HCT116 (cell line): Measurements from ENCODE around the gene TNF. TPM values are rescaled to one million over a fixed set of nuclear protein-coding genes. Genes with fewer than 3 reads are reported as not detected.

Experiments used
- ATAC-seq: fragments of 200-7000 bp; cut with Tn5 transposase; 2 replicates; pipeline ENCODE4 v1.9.1; 2020; ENCODE audit warnings: mild to moderate bottlenecking, moderate library complexity
- BruUV-seq: library from RNA; stranded (reverse); fragments of 400-500 nt; replicated peaks from 2 replicates; lab custom pipeline; 2021; lab: Mats Ljungman, UMichigan
- CTCF ChIA-PET: fragments of 300-600 bp; sonication (Branson Sonifier 250); formaldehyde crosslinking; loops from one replicate; lab custom pipeline; 2021; ENCODE audit warnings: antibody characterized with exemption; lab: Charles Lee
- POLR2A ChIA-PET: fragments of 300-600, 350-600 bp; sonication (Branson Sonifier 250); formaldehyde crosslinking; loops from one replicate; lab custom pipeline; 2021; ENCODE audit warnings: antibody characterized with exemption; lab: Charles Lee
- RAD21 ChIA-PET, 2 experiments: fragments of 300-600 bp; sonication (Branson Sonifier 250); formaldehyde crosslinking; loops; one replicate each; lab custom pipeline; 2023; ENCODE audit warnings: low total read pairs in 2 of 2; ENCODE audit not compliant: uncharacterized antibody in 2 of 2, unreplicated experiment in 2 of 2, low non-redundant PET in 1 of 2; lab: Charles Lee
- DNase-seq: peaks from one replicate; pipeline ENCODE4 v3.0.0-alpha.2; 2010; ENCODE audit warnings: low read depth, low spot score
- H2AFZ ChIP-seq: fragments of 200-600 bp; shearing (Covaris generic), sonication (generic); 2 replicates; pipeline ENCODE4 v1.6.1; 2017; ENCODE audit warnings: low read depth, mixed run types, mixed read lengths, antibody characterized with exemption, low read length; ENCODE audit not compliant: poor library complexity, severe bottlenecking
- H3K27ac ChIP-seq: 2 replicates; pipeline ENCODE4 v1.5.1; 2012; ENCODE audit warnings: low read depth, low read length
- H3K27me3 ChIP-seq: fragments of 200-600 bp; sonication (generic); 2 replicates; pipeline ENCODE4 v1.6.1; 2016; ENCODE audit warnings: mixed run types, low read length, mixed read lengths; ENCODE audit not compliant: insufficient read depth
- H3K36me3 ChIP-seq, 2 experiments: fragments of 200-500 bp in 1 of 2; fragments of 200-600 bp in 1 of 2; sonication (Bioruptor generic) in 1 of 2; sonication (generic) in 1 of 2; 2 replicates each; pipeline versions ENCODE4 v1.5.1 to v1.6.1; 2014 to 2016; ENCODE audit warnings: low read length in 2 of 2, inconsistent platforms in 1 of 2, mixed read lengths in 1 of 2, mixed run types in 1 of 2; ENCODE audit not compliant: insufficient read depth in 2 of 2, control insufficient read depth in 1 of 2
- H3K4me1 ChIP-seq, 2 experiments: fragments of 200-600 bp in 1 of 2; sonication (generic) in 1 of 2; 2 replicates each; pipeline versions ENCODE4 v1.5.1 to v1.6.1; 2012 to 2017; ENCODE audit warnings: low read length in 2 of 2, inconsistent platforms in 1 of 2, mild to moderate bottlenecking in 1 of 2, mixed read lengths in 1 of 2, mixed run types in 1 of 2, moderate library complexity in 1 of 2; ENCODE audit not compliant: insufficient read depth in 2 of 2, control insufficient read depth in 1 of 2
- H3K4me2 ChIP-seq: fragments of 200-600 bp; sonication (generic); 2 replicates; pipeline ENCODE4 v1.6.1; 2017; ENCODE audit warnings: mixed run types, low read length, mixed read lengths
- H3K4me3 ChIP-seq, 2 experiments: fragments of 200-600 bp in 1 of 2; sonication (generic) in 1 of 2; replicated peaks in 1 of 2; 2 replicates each; pipeline ENCODE4 v1.5.1; 2011 to 2016; ENCODE audit warnings: low read length in 2 of 2, control low read depth in 1 of 2, low read depth in 1 of 2, mild to moderate bottlenecking in 1 of 2, mixed read lengths in 1 of 2, mixed run types in 1 of 2
- H3K79me2 ChIP-seq: fragments of 200-600 bp; sonication (generic); 2 replicates; pipeline ENCODE4 v1.6.1; 2017; ENCODE audit warnings: mild to moderate bottlenecking, mixed run types, low read length, moderate library complexity, mixed read lengths; ENCODE audit not compliant: insufficient read depth
- H3K9ac ChIP-seq: fragments of 200-600 bp; sonication (generic); 2 replicates; pipeline ENCODE4 v1.6.1; 2016; ENCODE audit warnings: low read length, mixed read lengths
- H3K9me2 ChIP-seq: fragments of 200-600 bp; sonication (generic), shearing (Covaris generic); 2 replicates; pipeline ENCODE4 v1.6.1; 2017; ENCODE audit warnings: mixed run types, mild to moderate bottlenecking, moderate library complexity; ENCODE audit not compliant: insufficient read depth
- H3K9me3 ChIP-seq, 2 experiments: fragments of 200-500 bp in 1 of 2; fragments of 200-600 bp in 1 of 2; sonication (Bioruptor generic) in 1 of 2; sonication (generic) in 1 of 2; 2 replicates each; pipeline ENCODE4 v1.6.1; 2014 to 2017; ENCODE audit warnings: low read length in 2 of 2, mixed read lengths in 2 of 2, inconsistent platforms in 1 of 2, low read depth in 1 of 2, mild to moderate bottlenecking in 1 of 2, mixed run types in 1 of 2, moderate library complexity in 1 of 2; ENCODE audit not compliant: control insufficient read depth in 1 of 2, insufficient read depth in 1 of 2
- H4K20me1 ChIP-seq: fragments of 200-600 bp; sonication (generic), shearing (Covaris generic); 2 replicates; pipeline ENCODE4 v1.6.1; 2017; ENCODE audit warnings: mixed run types, mild to moderate bottlenecking, moderate library complexity; ENCODE audit not compliant: insufficient read depth
- ATF3 ChIP-seq: IDR thresholded peaks from 2 replicates; pipeline ENCODE4 v1.6.1; 2012
- CEBPB ChIP-seq: IDR thresholded peaks from 2 replicates; pipeline ENCODE4 v1.6.1; 2012; ENCODE audit warnings: low read depth
- EZH2phosphoT487 ChIP-seq: fragments of 200-600 bp; IDR thresholded peaks from 2 replicates; pipeline ENCODE4 v1.6.1; 2018; ENCODE audit warnings: antibody characterized with exemption, borderline replicate concordance
- JUND ChIP-seq: IDR thresholded peaks from 2 replicates; pipeline ENCODE4 v1.6.1; 2012
- POLR2AphosphoS5 ChIP-seq: IDR thresholded peaks from 2 replicates; pipeline ENCODE4 v1.6.1; 2011; ENCODE audit warnings: mild to moderate bottlenecking, low read depth, low read length, moderate library complexity
- RAD21 ChIP-seq: IDR thresholded peaks from 2 replicates; pipeline ENCODE4 v1.6.1; 2012; ENCODE audit warnings: low read depth, mild to moderate bottlenecking
- SP1 ChIP-seq: IDR thresholded peaks from 2 replicates; pipeline ENCODE4 v1.6.1; 2012; ENCODE audit warnings: low read depth
- SRF ChIP-seq: IDR thresholded peaks from 2 replicates; pipeline ENCODE4 v1.6.1; 2012; ENCODE audit warnings: low read depth
- TCF7L2 ChIP-seq: IDR thresholded peaks from 2 replicates; pipeline ENCODE4 v1.7.0; 2011; ENCODE audit warnings: borderline replicate concordance, inconsistent platforms; ENCODE audit not compliant: insufficient read depth, insufficient read length; ENCODE audit errors: extremely low read depth
- YY1 ChIP-seq: IDR thresholded peaks from 2 replicates; pipeline ENCODE4 v1.6.1; 2011; ENCODE audit warnings: low read length, low read depth, moderate library complexity, mild to moderate bottlenecking; ENCODE audit not compliant: insufficient replicate concordance; ENCODE audit errors: extremely low read depth
- ZBTB33 ChIP-seq: IDR thresholded peaks from 2 replicates; pipeline ENCODE4 v1.6.1; 2011; ENCODE audit warnings: mild to moderate bottlenecking, low read length, moderate library complexity; ENCODE audit not compliant: insufficient replicate concordance; ENCODE audit errors: extremely low read depth
- ZFX ChIP-seq: fragments of 450-650 bp; IDR thresholded peaks from 2 replicates; pipeline ENCODE4 v1.6.1; 2017
- ZNF274 ChIP-seq: fragments of 200-500 bp; sonication (Bioruptor generic); IDR thresholded peaks from 2 replicates; pipeline ENCODE4 v1.6.1; 2014; ENCODE audit warnings: mild to moderate bottlenecking, low read depth, low read length, inconsistent platforms
- intact Hi-C: fragments of 100-400 bp; cut with micrococcal nuclease; formaldehyde crosslinking; loops from 2 replicates; pipeline ENCODE4 v1.10.0; 2022
- total RNA-seq: library from RNA; stranded (reverse); gene quantifications from one replicate; pipeline ENCODE4 v1.2.1, GENCODE V29; 2021; ENCODE audit not compliant: unreplicated experiment
- TF ChIP-seq, protein P1 (sequence below): IDR thresholded peaks from 2 replicates; pipeline ENCODE4 v1.6.1; 2012
- TF ChIP-seq, protein P2 (sequence below): IDR thresholded peaks from 2 replicates; pipeline ENCODE4 v1.6.1; 2012; ENCODE audit warnings: low read depth

TNF gene
- total RNA-seq, 1 experiment from 2014 or later, result 0.59 TPM

DNA sequence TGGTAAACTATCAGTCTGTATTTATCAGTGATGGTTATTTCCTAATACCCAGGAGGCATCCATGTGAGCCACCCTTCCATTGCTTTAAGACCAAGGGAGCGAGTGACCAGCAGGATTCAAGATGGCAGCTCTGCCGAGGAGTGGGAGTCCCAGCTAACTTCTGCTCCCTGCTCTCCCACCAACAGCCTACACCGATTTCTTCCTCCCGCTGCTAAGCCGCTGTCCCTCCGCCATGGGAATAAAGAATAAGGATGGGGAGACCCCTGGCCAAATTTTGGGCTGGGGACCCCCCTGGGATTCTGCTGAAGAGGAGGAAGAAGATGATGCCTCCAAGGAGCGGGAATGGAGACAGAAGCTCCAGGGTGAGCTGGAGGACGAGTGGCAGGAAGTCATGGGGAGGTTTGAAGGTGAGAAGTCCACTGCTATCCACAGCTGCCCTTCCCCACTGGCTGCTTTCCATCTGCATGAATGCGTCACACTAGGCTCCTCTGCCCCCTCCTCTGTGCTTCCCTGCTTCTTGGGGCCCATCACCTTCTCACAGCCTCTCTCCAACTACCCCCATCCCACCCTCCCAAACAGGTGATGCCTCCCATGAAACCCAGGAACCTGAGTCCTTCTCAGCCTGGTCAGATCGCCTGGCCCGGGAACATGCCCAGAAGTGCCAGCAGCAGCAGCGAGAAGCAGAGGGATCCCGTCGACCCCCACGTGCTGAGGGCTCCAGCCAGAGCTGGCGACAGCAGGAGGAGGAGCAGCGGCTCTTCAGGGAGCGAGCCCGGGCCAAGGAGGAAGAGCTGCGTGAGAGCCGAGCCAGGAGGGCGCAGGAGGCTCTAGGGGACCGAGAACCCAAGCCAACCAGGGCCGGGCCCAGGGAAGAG, 17.7 kb upstream of the TNF start:
- TF ChIP-seq SP1 (no peak), ATF3 (no peak), EZH2phosphoT487 (no peak), YY1 (no peak), ZNF274 (no peak), SRF (no peak), CEBPB (no peak), POLR2AphosphoS5 (no peak), ZBTB33 (no peak), TCF7L2 (no peak), JUND (no peak), RAD21 (no peak), ZFX (no peak)
- TF ChIP-seq, protein P1, sequence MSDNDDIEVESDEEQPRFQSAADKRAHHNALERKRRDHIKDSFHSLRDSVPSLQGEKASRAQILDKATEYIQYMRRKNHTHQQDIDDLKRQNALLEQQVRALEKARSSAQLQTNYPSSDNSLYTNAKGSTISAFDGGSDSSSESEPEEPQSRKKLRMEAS, result no peak
- TF ChIP-seq, protein P2, sequence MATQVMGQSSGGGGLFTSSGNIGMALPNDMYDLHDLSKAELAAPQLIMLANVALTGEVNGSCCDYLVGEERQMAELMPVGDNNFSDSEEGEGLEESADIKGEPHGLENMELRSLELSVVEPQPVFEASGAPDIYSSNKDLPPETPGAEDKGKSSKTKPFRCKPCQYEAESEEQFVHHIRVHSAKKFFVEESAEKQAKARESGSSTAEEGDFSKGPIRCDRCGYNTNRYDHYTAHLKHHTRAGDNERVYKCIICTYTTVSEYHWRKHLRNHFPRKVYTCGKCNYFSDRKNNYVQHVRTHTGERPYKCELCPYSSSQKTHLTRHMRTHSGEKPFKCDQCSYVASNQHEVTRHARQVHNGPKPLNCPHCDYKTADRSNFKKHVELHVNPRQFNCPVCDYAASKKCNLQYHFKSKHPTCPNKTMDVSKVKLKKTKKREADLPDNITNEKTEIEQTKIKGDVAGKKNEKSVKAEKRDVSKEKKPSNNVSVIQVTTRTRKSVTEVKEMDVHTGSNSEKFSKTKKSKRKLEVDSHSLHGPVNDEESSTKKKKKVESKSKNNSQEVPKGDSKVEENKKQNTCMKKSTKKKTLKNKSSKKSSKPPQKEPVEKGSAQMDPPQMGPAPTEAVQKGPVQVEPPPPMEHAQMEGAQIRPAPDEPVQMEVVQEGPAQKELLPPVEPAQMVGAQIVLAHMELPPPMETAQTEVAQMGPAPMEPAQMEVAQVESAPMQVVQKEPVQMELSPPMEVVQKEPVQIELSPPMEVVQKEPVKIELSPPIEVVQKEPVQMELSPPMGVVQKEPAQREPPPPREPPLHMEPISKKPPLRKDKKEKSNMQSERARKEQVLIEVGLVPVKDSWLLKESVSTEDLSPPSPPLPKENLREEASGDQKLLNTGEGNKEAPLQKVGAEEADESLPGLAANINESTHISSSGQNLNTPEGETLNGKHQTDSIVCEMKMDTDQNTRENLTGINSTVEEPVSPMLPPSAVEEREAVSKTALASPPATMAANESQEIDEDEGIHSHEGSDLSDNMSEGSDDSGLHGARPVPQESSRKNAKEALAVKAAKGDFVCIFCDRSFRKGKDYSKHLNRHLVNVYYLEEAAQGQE, result no peak
- no peak for ATAC-seq
- POLR2A ChIA-PET, result no interaction called here
- CTCF ChIA-PET, result no interaction called here
- no peak overlapping the region for H3K9ac ChIP-seq
- no peaks in the 10 kb centered on the region for H3K27me3 ChIP-seq
- H3K9me3 ChIP-seq, result no peaks in the 10 kb centered on the region
- H4K20me1 ChIP-seq, result no peaks in the 10 kb centered on the region
- intact Hi-C loops, result no loop called here
- H3K27ac ChIP-seq, result no peak overlapping the region
- no peak for DNase-seq
- TSS peak; percentile 17 for BruUV-seq
- no peaks in the 10 kb centered on the region for H3K9me2 ChIP-seq
- H2AFZ ChIP-seq, result no peak overlapping the region
- RAD21 ChIA-PET, result no interaction called here
- H3K36me3 ChIP-seq, result peaks cover 19 to 20% of the 10 kb centered on the region in 2 experiments
- no peak overlapping the region for H3K4me3 ChIP-seq
- peaks cover 6% of the 10 kb centered on the region; the same call in 1 of the 2 replicates for H3K79me2 ChIP-seq
- no peak overlapping the region for H3K4me2 ChIP-seq
- H3K4me1 ChIP-seq, result peaks cover 5 to 24% of the 10 kb centered on the region in 2 experiments; a peak in 3 of 4 replicates
